Measurements from ENCODE around the gene RPS27L.

The RPS27L gene

GRCh38 chr15:63188247-63188925 is 31.1 kb upstream of the RPS27L start:
- DNase-seq (ENCODE audit: low spot score): peak; percentile 14

- no peak for DNase-seq (ENCODE audit: low spot score)
Observed at GRCh38 chr15:63187589-63188226, 30.4 kb upstream of the RPS27L start.

- DNase-seq (ENCODE audit: low spot score): no peak
Observed at GRCh38 chr15:63186065-63186464, 28.8 kb upstream of the RPS27L start.

GRCh38 chr15:63185206-63185605 is 27.9 kb upstream of the RPS27L start:
- no peak for DNase-seq (ENCODE audit: low spot score)

- no peak for DNase-seq (ENCODE audit: low spot score)
Observed at GRCh38 chr15:63181648-63182047, 24.4 kb upstream of the RPS27L start.

GRCh38 chr15:63180746-63181145 is 23.5 kb upstream of the RPS27L start:
- no peak for DNase-seq (ENCODE audit: low spot score)

- DNase-seq (ENCODE audit: low spot score): no peak
Observed at GRCh38 chr15:63178034-63178433, 20.8 kb upstream of the RPS27L start.

GRCh38 chr15:63176302-63176701 is 19.0 kb upstream of the RPS27L start:
- DNase-seq (ENCODE audit: low spot score): no peak

GRCh38 chr15:63172851-63173451 is 15.7 kb upstream of the RPS27L start:
- DNase-seq (ENCODE audit: low spot score): no peak

GRCh38 chr15:63172376-63172775 is 15.1 kb upstream of the RPS27L start:
- no peak for DNase-seq (ENCODE audit: low spot score)

GRCh38 chr15:63169788-63170187 is 12.5 kb upstream of the RPS27L start:
- no peak for DNase-seq (ENCODE audit: low spot score)

- DNase-seq (ENCODE audit: low spot score): no peak
Observed at GRCh38 chr15:63166219-63166618, 8.9 kb upstream of the RPS27L start.

- DNase-seq (ENCODE audit: low spot score): no peak
Observed at GRCh38 chr15:63165166-63165859, 8.0 kb upstream of the RPS27L start.

- no peak for DNase-seq (ENCODE audit: low spot score)
Observed at GRCh38 chr15:63163217-63163616, 5.9 kb upstream of the RPS27L start.

- no peak for DNase-seq (ENCODE audit: low spot score)
Observed at GRCh38 chr15:63160638-63161037, 3.4 kb upstream of the RPS27L start.

GRCh38 chr15:63157891-63158431 is 684 bp upstream of the RPS27L start:
- DNase-seq (ENCODE audit: low spot score): peak; percentile 72

GRCh38 chr15:63156755-63157117 is 541 bp downstream of the RPS27L start:
- DNase-seq (ENCODE audit: low spot score): peak; percentile 78

- DNase-seq (ENCODE audit: low spot score): peak; percentile 60
Observed at GRCh38 chr15:63156086-63156710, 1.1 kb downstream of the RPS27L start.

- DNase-seq (ENCODE audit: low spot score): peak; percentile 32
Observed at GRCh38 chr15:63155486-63155885, 1.8 kb downstream of the RPS27L start.

GRCh38 chr15:63151665-63152064 is 5.6 kb downstream of the RPS27L start:
- no peak for DNase-seq (ENCODE audit: low spot score)

GRCh38 chr15:63146684-63147083 is 10.6 kb downstream of the RPS27L start:
- no peak for DNase-seq (ENCODE audit: low spot score)

GRCh38 chr15:63145426-63145825 is 11.9 kb downstream of the RPS27L start:
- no peak for DNase-seq (ENCODE audit: low spot score)
